Glutamatergic neuron (in vitro differentiated cells): ENCODE results near the gene CYP27A1. TPM values are rescaled to one million over a fixed set of nuclear protein-coding genes. Genes with fewer than 3 reads are reported as not detected.

ENCODE experiments used
- DNase-seq: peaks from one replicate; pipeline ENCODE4 v3.0.0; 2022
- H3K27ac Mint-ChIP-seq: one replicate; pipeline ENCODE4 v1.8.0; 2020; ENCODE audit warnings: mild to moderate bottlenecking, mixed read lengths, inconsistent platforms; ENCODE audit not compliant: unreplicated experiment
- H3K27me3 Mint-ChIP-seq: one replicate; pipeline ENCODE4 v1.8.0; 2020; ENCODE audit warnings: mild to moderate bottlenecking, moderate library complexity, mixed read lengths, inconsistent platforms; ENCODE audit not compliant: unreplicated experiment
- H3K36me3 Mint-ChIP-seq: one replicate; pipeline ENCODE4 v1.8.0; 2020; ENCODE audit warnings: mild to moderate bottlenecking, mixed read lengths, inconsistent platforms; ENCODE audit not compliant: unreplicated experiment
- H3K4me1 Mint-ChIP-seq: one replicate; pipeline ENCODE4 v1.8.0; 2020; ENCODE audit warnings: mild to moderate bottlenecking, low read depth, mixed read lengths, inconsistent platforms; ENCODE audit not compliant: unreplicated experiment
- H3K4me3 Mint-ChIP-seq: one replicate; pipeline ENCODE4 v1.8.0; 2020; ENCODE audit warnings: mild to moderate bottlenecking, mixed read lengths, inconsistent platforms; ENCODE audit not compliant: unreplicated experiment
- H3K9me3 Mint-ChIP-seq: one replicate; pipeline ENCODE4 v1.8.0; 2020; ENCODE audit warnings: mild to moderate bottlenecking, moderate library complexity, mixed read lengths, inconsistent platforms; ENCODE audit not compliant: unreplicated experiment
- CTCF ChIP-seq: fragments of 200-600 bp; sonication (generic); IDR thresholded peaks from one replicate; pipeline ENCODE4 v1.5.0; 2021; ENCODE audit not compliant: partially characterized antibody, unreplicated experiment
- total RNA-seq: library from RNA; stranded (reverse); fragmentation: NEBNext Ultra II Directional; extraction: Animal tissue kit (Norgen Biotek cat#: 25700); gene quantifications from one replicate; pipeline ENCODE4 v1.2.1, GENCODE V29; 2021; ENCODE audit not compliant: unreplicated experiment

The CYP27A1 gene
- total RNA-seq, 1 donor from 2014 or later = 0.98 TPM

- peaks cover 2% of the 10 kb centered on the region for H3K27me3 Mint-ChIP-seq
- no peak for DNase-seq
- no peak overlapping the region for H3K27ac Mint-ChIP-seq
- peaks cover 3% of the 10 kb centered on the region for H3K4me1 Mint-ChIP-seq
- H3K9me3 Mint-ChIP-seq = no peaks in the 10 kb centered on the region
- TF ChIP-seq CTCF = no peak
- no peaks in the 10 kb centered on the region for H3K36me3 Mint-ChIP-seq
- no peak overlapping the region for H3K4me3 Mint-ChIP-seq
Observed at GRCh38 chr2:218820746-218821369, 38.9 kb downstream of the CYP27A1 start.

GRCh38 chr2:218821605-218822211 is 39.8 kb downstream of the CYP27A1 start:
- Mint-ChIP-seq H3K4me3 (no peak overlapping the region), H3K27ac (no peak overlapping the region), H3K36me3 (no peaks in the 10 kb centered on the region), H3K9me3 (no peaks in the 10 kb centered on the region), H3K27me3 (peaks cover 2% of the 10 kb centered on the region), H3K4me1 (peaks cover 3% of the 10 kb centered on the region)
- DNase-seq = no peak
- no peak for TF ChIP-seq CTCF

GRCh38 chr2:218822622-218823021 is 40.7 kb downstream of the CYP27A1 start:
- Mint-ChIP-seq H3K36me3 (no peaks in the 10 kb centered on the region), H3K4me1 (peaks cover 3% of the 10 kb centered on the region), H3K27ac (no peak overlapping the region), H3K4me3 (no peak overlapping the region), H3K27me3 (peaks cover 2% of the 10 kb centered on the region), H3K9me3 (no peaks in the 10 kb centered on the region)
- DNase-seq = no peak
- TF ChIP-seq CTCF = no peak

GRCh38 chr2:218823196-218823855 is 41.4 kb downstream of the CYP27A1 start:
- H3K4me3 Mint-ChIP-seq = no peak overlapping the region
- no peaks in the 10 kb centered on the region for H3K9me3 Mint-ChIP-seq
- no peaks in the 10 kb centered on the region for H3K27me3 Mint-ChIP-seq
- peaks cover 3% of the 10 kb centered on the region for H3K4me1 Mint-ChIP-seq
- DNase-seq = no peak
- H3K27ac Mint-ChIP-seq = no peak overlapping the region
- no peaks in the 10 kb centered on the region for H3K36me3 Mint-ChIP-seq
- TF ChIP-seq CTCF = no peak

GRCh38 chr2:218824004-218824403 is 42.1 kb downstream of the CYP27A1 start:
- no peak for TF ChIP-seq CTCF
- peaks cover 3% of the 10 kb centered on the region for H3K4me1 Mint-ChIP-seq
- H3K9me3 Mint-ChIP-seq = no peaks in the 10 kb centered on the region
- no peak overlapping the region for H3K4me3 Mint-ChIP-seq
- no peak overlapping the region for H3K27ac Mint-ChIP-seq
- H3K36me3 Mint-ChIP-seq = no peaks in the 10 kb centered on the region
- DNase-seq = no peak
- H3K27me3 Mint-ChIP-seq = peaks cover 1% of the 10 kb centered on the region
